Mesothelial cell of epicardium (in vitro differentiated cells): ENCODE results near the gene CDKAL1. TPM values are rescaled to one million over a fixed set of nuclear protein-coding genes. Genes with fewer than 3 reads are reported as not detected.
A peak's percentile ranks its signal among the peaks of the same experiment; 100 is the strongest.

Experiments
- DNase-seq, 2 experiments: peaks; one replicate each; pipeline ENCODE4 v3.0.0; 2021; ENCODE audit warnings: low spot score in 2 of 2; ENCODE audit not compliant: unreplicated experiment in 2 of 2
- H3K27ac Mint-ChIP-seq: 2 replicates; pipeline ENCODE4 v1.8.0; 2021; ENCODE audit warnings: mixed read lengths
- H3K27me3 Mint-ChIP-seq: 2 replicates; pipeline ENCODE4 v1.8.0; 2021; ENCODE audit warnings: low read depth, mixed read lengths
- H3K36me3 Mint-ChIP-seq: 2 replicates; pipeline ENCODE4 v1.8.0; 2021; ENCODE audit warnings: mixed read lengths
- H3K4me1 Mint-ChIP-seq: 2 replicates; pipeline ENCODE4 v1.8.0; 2021; ENCODE audit warnings: mixed read lengths
- H3K4me3 Mint-ChIP-seq: 2 replicates; pipeline ENCODE4 v1.8.0; 2021; ENCODE audit warnings: mild to moderate bottlenecking, moderate library complexity, mixed read lengths
- H3K9me3 Mint-ChIP-seq: 2 replicates; pipeline ENCODE4 v1.8.0; 2021; ENCODE audit warnings: mixed read lengths
- total RNA-seq: library from RNA; stranded (reverse); gene quantifications from 3 replicates; pipeline ENCODE4 v1.2.1, GENCODE V29; 2021
- TF ChIP-seq, protein P1 (sequence below): fragments of 200-600 bp; sonication (generic); IDR thresholded peaks from one replicate; pipeline ENCODE4 v1.5.0; 2021; ENCODE audit warnings: antibody characterized with exemption; ENCODE audit not compliant: unreplicated experiment

Gene CDKAL1
- total RNA-seq, 1 donor from 2014 or later, result 22.6 TPM

DNA sequence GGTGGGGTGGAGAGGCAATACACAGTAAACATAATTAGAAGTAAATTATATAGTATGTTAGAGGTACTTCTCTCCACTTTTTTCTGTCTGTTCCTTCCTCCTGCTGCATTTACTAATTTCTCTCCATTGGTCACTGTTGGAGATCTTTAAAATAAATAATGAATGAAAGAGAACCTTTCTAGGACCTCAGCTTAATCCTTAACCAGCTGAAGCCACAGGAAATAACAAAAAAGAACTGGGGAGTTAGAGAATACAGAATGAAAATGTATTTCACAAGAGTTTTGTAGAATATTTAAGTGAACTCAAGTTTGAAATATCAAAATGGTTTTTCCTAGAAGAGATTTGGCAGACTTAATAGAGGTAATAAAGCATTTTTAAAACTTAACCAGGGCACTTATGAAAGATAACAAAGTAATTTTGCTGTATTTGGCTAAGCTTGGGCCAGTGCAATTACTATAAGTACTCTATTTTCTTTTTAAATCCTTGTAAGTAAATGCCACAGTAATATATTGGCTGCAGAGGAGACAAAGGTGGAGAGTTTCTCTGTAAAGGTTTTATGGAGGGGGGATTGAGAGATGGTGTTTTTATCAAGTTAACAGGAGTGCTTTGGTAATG lies 405.0 kb downstream of the CDKAL1 start:
- H3K27ac Mint-ChIP-seq, result peak overlapping the region; percentile 66
- H3K4me3 Mint-ChIP-seq, result no peak overlapping the region
- H3K9me3 Mint-ChIP-seq, result peaks cover 23% of the 10 kb centered on the region
- peaks cover 10% of the 10 kb centered on the region for H3K4me1 Mint-ChIP-seq
- H3K27me3 Mint-ChIP-seq, result no peaks in the 10 kb centered on the region
- peaks cover 15% of the 10 kb centered on the region for H3K36me3 Mint-ChIP-seq
- DNase-seq, result no peak
- TF ChIP-seq, protein P1, sequence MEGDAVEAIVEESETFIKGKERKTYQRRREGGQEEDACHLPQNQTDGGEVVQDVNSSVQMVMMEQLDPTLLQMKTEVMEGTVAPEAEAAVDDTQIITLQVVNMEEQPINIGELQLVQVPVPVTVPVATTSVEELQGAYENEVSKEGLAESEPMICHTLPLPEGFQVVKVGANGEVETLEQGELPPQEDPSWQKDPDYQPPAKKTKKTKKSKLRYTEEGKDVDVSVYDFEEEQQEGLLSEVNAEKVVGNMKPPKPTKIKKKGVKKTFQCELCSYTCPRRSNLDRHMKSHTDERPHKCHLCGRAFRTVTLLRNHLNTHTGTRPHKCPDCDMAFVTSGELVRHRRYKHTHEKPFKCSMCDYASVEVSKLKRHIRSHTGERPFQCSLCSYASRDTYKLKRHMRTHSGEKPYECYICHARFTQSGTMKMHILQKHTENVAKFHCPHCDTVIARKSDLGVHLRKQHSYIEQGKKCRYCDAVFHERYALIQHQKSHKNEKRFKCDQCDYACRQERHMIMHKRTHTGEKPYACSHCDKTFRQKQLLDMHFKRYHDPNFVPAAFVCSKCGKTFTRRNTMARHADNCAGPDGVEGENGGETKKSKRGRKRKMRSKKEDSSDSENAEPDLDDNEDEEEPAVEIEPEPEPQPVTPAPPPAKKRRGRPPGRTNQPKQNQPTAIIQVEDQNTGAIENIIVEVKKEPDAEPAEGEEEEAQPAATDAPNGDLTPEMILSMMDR, result no peak

DNA sequence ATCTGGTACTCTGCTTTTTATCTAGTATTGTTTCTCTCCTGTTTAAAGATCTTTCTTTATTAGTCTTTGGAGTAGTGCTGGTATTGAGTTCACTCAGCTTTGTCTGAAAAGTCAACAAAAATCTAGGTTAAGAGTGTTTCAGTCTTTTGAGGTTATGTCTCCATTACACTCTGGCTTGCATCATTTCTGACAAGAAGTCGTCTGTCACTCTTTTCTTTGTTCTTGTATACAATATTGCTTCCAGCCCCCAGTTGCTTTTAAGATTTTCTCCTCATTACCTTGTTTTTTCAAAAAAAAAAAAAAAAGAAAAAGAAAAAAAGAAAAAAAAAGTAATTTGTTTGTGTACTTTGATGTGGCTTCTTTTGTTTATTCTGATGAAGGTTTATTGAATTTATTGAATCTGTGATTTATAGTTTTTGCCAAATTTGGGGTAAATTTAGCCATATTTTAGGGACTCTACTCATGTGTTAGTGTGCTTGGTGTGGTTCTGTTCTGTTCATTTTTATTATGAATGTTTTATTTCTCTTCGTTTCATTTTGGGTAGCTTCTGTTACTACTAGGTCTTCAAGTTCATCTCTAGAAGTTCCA lies 408.9 kb downstream of the CDKAL1 start:
- H3K9me3 Mint-ChIP-seq, result peaks cover 26% of the 10 kb centered on the region
- H3K36me3 Mint-ChIP-seq, result peaks cover 13% of the 10 kb centered on the region
- TF ChIP-seq, protein P1, result no peak
- H3K4me3 Mint-ChIP-seq, result no peak overlapping the region
- H3K4me1 Mint-ChIP-seq, result peaks cover 10% of the 10 kb centered on the region
- no peak for DNase-seq
- no peak overlapping the region for H3K27ac Mint-ChIP-seq
- H3K27me3 Mint-ChIP-seq, result no peaks in the 10 kb centered on the region

DNA sequence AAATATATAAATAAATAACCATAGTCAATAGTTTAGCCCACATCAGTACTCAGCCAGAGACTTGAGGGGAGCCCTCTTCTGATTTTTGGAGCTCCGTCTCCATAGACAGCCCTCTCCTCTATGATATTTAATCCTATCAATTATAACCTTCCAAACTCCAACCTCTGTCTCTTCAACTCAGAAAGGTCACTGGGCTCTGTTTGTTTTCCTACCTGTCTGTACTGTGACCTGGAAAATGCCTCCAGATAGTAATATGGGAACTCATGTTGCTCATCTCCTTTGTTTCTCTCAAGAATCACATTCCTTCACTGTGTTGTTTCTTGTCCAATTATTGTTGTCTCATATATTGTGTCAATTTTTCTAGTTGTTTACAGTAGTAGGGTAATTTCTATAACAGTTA lies 409.7 kb downstream of the CDKAL1 start:
- DNase-seq, result no peak
- Mint-ChIP-seq H3K36me3 (peaks cover 13% of the 10 kb centered on the region), H3K4me3 (no peak overlapping the region), H3K9me3 (peaks cover 26% of the 10 kb centered on the region), H3K27me3 (no peaks in the 10 kb centered on the region), H3K27ac (no peak overlapping the region), H3K4me1 (peaks cover 11% of the 10 kb centered on the region)
- TF ChIP-seq, protein P1, result no peak

DNA sequence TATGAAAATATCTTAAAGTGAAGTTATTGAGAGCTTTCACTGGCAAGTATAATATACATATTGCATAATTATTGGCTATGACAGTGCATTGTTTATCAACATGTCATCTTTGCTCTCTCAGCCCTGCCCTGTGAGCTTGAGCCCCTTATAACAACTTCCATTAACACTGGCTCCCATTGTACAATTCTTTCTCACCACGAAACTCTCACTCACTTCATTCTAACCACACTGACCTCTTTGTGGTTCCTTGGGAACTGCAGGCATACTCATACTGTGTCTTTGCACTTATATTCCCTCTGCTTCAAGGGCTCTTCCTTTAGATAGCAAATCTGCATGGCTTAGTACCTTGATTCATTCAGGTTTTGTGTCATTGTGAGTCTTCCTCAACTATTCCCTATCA lies 411.8 kb downstream of the CDKAL1 start:
- Mint-ChIP-seq H3K27ac (no peak overlapping the region), H3K4me3 (no peak overlapping the region), H3K4me1 (peaks cover 4% of the 10 kb centered on the region), H3K9me3 (peaks cover 26% of the 10 kb centered on the region), H3K27me3 (no peaks in the 10 kb centered on the region), H3K36me3 (peaks cover 13% of the 10 kb centered on the region)
- DNase-seq, result no peak
- TF ChIP-seq, protein P1, result no peak

DNA sequence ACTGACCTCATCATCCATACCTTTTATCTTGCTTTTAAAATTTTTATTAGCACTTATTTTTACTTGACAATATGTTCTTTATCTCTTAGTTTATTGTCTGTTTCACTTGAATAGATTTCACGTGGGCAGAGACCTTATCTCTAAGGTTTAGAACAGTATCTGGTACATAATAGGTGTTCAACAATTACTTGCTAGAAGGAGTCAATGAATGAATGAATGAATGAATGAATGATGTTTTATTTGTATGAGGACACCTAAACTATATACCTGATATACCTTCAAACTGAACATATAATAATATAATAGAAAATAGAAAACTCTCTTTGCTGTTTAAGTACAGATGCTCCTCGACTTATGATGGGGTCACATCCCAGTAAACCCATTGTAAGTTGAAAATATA lies 412.6 kb downstream of the CDKAL1 start:
- Mint-ChIP-seq H3K27ac (no peak overlapping the region), H3K4me1 (peaks cover 5% of the 10 kb centered on the region)
- TF ChIP-seq, protein P1, result no peak

More for the DNA sequence above, 412.6 kb downstream of the CDKAL1 start:
- H3K9me3 Mint-ChIP-seq, result peaks cover 18% of the 10 kb centered on the region
- no peak overlapping the region for H3K4me3 Mint-ChIP-seq
- H3K36me3 Mint-ChIP-seq, result peaks cover 13% of the 10 kb centered on the region
- DNase-seq, result no peak
- no peaks in the 10 kb centered on the region for H3K27me3 Mint-ChIP-seq
